CD1c-positive myeloid dendritic cell (primary cell): Measurements from ENCODE around the gene POU4F1.
"Not testable (repeated sequence)": the region's sequence is repeated elsewhere in the genome, so short reads cannot be mapped to it uniquely, and the experiment has no call there.

Experiments
- DNase-seq: peaks from one replicate; pipeline ENCODE4 v3.0.0-alpha.2; 2016; ENCODE audit errors: extremely low spot score

The POU4F1 gene

GRCh38 chr13:78603240-78603957 is at the start of gene POU4F1:
TSS of gene POU4F1 (minus strand) at chr13:78603552. CDS start at chr13:78603326, 226 bp downstream.
- DNase-seq, result no peak

GRCh38 chr13:78652651-78653050 is 49.3 kb upstream of the POU4F1 start:
- no peak for DNase-seq

GRCh38 chr13:78650717-78651083 is 47.3 kb upstream of the POU4F1 start:
- DNase-seq, result no peak

GRCh38 chr13:78649997-78650716 is 46.8 kb upstream of the POU4F1 start:
- DNase-seq, result no peak

- not testable (repeated sequence) for DNase-seq
Measured at GRCh38 chr13:78647109-78647678, 43.8 kb upstream of the POU4F1 start.

- DNase-seq, result no peak
Measured at GRCh38 chr13:78638216-78638615, 34.9 kb upstream of the POU4F1 start.

- DNase-seq, result no peak
Measured at GRCh38 chr13:78636495-78636894, 33.1 kb upstream of the POU4F1 start.

- no peak for DNase-seq
Measured at GRCh38 chr13:78632996-78633395, 29.6 kb upstream of the POU4F1 start.

- DNase-seq, result no peak
Measured at GRCh38 chr13:78631077-78631476, 27.7 kb upstream of the POU4F1 start.

- DNase-seq, result no peak
Measured at GRCh38 chr13:78630511-78630910, 27.2 kb upstream of the POU4F1 start.

- DNase-seq, result no peak
Measured at GRCh38 chr13:78625384-78625783, 22.0 kb upstream of the POU4F1 start.

- no peak for DNase-seq
Measured at GRCh38 chr13:78623132-78623531, 19.8 kb upstream of the POU4F1 start.

GRCh38 chr13:78620936-78621470 is 17.7 kb upstream of the POU4F1 start:
- no peak for DNase-seq

GRCh38 chr13:78618411-78618810 is 15.1 kb upstream of the POU4F1 start:
- no peak for DNase-seq

GRCh38 chr13:78611040-78611439 is 7.7 kb upstream of the POU4F1 start:
- DNase-seq, result no peak

GRCh38 chr13:78610381-78610883 is 7.1 kb upstream of the POU4F1 start:
- no peak for DNase-seq

- DNase-seq, result no peak
Measured at GRCh38 chr13:78609464-78610205, 6.3 kb upstream of the POU4F1 start.

GRCh38 chr13:78608688-78609463 is 5.5 kb upstream of the POU4F1 start:
- DNase-seq, result no peak

- DNase-seq, result no peak
Measured at GRCh38 chr13:78608252-78608687, 4.9 kb upstream of the POU4F1 start.

GRCh38 chr13:78607409-78608251 is 4.3 kb upstream of the POU4F1 start:
- DNase-seq, result no peak
